Mucosa of rectum (tissue), 2 donors: Measurements from ENCODE around the gene ITGA1.

Experiments used
- H3K27ac ChIP-seq, 2 donors: one replicate each; pipeline ENCODE4 v1.7.0; 2013; ENCODE audit warnings: inconsistent platforms in 2 of 2, low read depth in 2 of 2, low read length in 2 of 2
- H3K27me3 ChIP-seq, 2 donors: one replicate each; pipeline ENCODE4 v1.7.0; 2013; ENCODE audit warnings: low read length in 2 of 2; ENCODE audit not compliant: control insufficient read depth in 2 of 2, insufficient read depth in 2 of 2
- H3K36me3 ChIP-seq, 2 donors: one replicate each; pipeline ENCODE4 v1.7.0; 2013; ENCODE audit warnings: low read length in 2 of 2; ENCODE audit not compliant: control insufficient read depth in 2 of 2, insufficient read depth in 2 of 2
- H3K4me1 ChIP-seq, 2 donors: one replicate each; pipeline ENCODE4 v1.7.0; 2013; ENCODE audit warnings: low read length in 2 of 2, mild to moderate bottlenecking in 1 of 2; ENCODE audit not compliant: control insufficient read depth in 2 of 2, insufficient read depth in 2 of 2
- H3K4me3 ChIP-seq, 2 donors: one replicate each; pipeline ENCODE4 v1.7.0; 2013; ENCODE audit warnings: low read length in 2 of 2
- H3K9ac ChIP-seq, 2 donors: one replicate each; pipeline ENCODE4 v1.7.0; 2013; ENCODE audit warnings: low read length in 2 of 2, low read depth in 1 of 2, mild to moderate bottlenecking in 1 of 2
- H3K9me3 ChIP-seq, 2 donors: one replicate each; pipeline ENCODE4 v1.7.0; 2013; ENCODE audit warnings: low read length in 2 of 2; ENCODE audit not compliant: control insufficient read depth in 2 of 2
- donor health status: healthy.
- donor health status: Normal muscosa, but diverticular disease.

ITGA1 gene

DNA sequence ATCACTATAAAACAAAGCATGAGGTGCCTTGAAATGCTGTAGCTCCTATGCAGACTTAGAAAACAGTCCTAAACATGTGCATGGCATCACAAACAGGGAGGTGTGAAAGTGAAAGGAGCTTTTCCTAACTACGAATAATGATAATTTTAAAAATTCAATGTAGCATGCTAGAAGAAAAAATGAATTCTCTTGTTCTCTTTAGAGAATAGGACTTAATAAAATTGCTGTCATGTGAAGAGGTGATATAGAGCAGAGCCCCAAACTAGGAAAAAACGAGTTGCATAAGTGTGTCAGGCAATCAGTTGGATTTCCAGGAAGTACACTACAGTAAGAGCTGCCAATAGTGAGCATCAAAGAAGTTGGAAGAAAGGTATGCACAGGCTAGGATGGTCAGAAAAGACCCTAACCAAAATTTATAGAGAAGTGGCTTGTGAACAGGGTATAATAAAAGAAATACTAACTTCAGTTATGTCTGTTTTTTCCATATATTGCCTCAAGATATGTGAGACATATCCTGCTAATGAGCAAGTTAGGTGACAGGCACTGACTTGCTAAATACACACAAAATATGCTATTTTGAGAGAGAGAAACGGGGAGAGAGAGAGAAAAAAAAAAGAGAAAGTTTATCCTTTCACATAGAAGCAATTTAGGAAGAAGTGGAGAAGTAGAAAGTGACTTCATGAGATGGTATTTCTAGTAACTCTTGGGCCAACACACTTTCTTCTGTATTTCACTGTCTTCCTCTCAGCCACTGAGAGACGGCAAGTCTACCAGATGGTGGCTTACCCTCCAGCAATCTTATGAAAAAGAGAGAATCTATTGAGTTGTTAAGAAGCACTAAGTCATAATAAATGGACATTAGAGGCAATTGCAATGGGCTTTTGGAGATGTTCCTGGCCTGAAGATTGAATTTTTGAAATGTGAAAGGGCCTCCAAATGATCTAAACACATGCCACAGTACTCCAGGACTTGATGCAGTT, 219.5 kb downstream of the ITGA1 start:
- H3K4me3 ChIP-seq, result no peak overlapping the region

DNA sequence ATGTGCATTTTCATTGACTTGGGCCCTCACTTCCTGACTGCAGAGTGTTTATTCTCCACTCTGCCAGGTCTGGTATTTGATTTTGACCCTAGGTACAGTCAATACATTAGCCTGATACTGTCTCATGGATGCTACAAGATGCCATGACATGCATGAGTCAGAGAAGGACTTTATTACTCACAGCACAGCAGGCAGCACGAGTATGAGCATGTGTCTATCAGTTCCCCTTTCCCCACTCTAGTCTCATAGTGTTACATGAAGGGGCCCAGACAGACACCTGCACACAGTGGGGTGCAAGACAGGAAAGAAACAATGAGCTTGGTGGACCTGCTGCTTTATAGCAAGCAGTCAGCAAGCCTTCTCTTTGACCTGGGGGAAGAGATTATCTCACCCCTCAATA, 221.0 kb downstream of the ITGA1 start:
- Histone ChIP-seq H3K4me1 (no peaks in the 10 kb centered on the region), H3K36me3 (peaks cover 0 to 4% of the 10 kb centered on the region in 2 donors), H3K9me3 (no peaks in the 10 kb centered on the region), H3K27me3 (no peaks in the 10 kb centered on the region), H3K4me3 (no peak overlapping the region), H3K27ac (no peak overlapping the region), H3K9ac (no peak overlapping the region)

More for the DNA sequence above, 219.5 kb downstream of the ITGA1 start:
- Histone ChIP-seq H3K4me1 (no peaks in the 10 kb centered on the region), H3K36me3 (peaks cover 3 to 5% of the 10 kb centered on the region in 2 donors), H3K27ac (no peak overlapping the region), H3K9ac (no peak overlapping the region), H3K9me3 (no peaks in the 10 kb centered on the region), H3K27me3 (no peaks in the 10 kb centered on the region)
